ENCODE data around the gene IFITM10. TPM values are rescaled to one million over a fixed set of nuclear protein-coding genes. Genes with fewer than 3 reads are reported as not detected.

The IFITM10 gene
- total RNA-seq, 4 donors from 2014 or later = 0.88 to 6.3 (median 2.4) TPM

GRCh38 chr11:1741741-1742140 lies 8.7 kb downstream of the IFITM10 start:
- Histone ChIP-seq H3K4me1 (peaks cover 0 to 13% (median 0%) of the 10 kb centered on the region in 3 donors), H3K9me3 (peaks cover 0 to 6% (median 6%) of the 10 kb centered on the region in 3 donors), H3K36me3 (no peaks in the 10 kb centered on the region), H3K27me3 (peaks cover 0 to 56% (median 0%) of the 10 kb centered on the region in 4 donors), H3K4me3 (no peak overlapping the region), H3K27ac (no peak overlapping the region)
- WGBS, 2 donors = 78 to 86% methylated on average over 1 to 4 of the region's 4 CpGs
- no peak for DNase-seq
- intact Hi-C loops (cut with DNase I) = no loop called here
- no peak for TF ChIP-seq POLR2A (IDR thresholded peaks at IDR 0.05)
- no peak for TF ChIP-seq CTCF (IDR thresholded peaks at IDR 0.05)

GRCh38 chr11:1740786-1741530 lies 9.4 kb downstream of the IFITM10 start:
- Histone ChIP-seq H3K27me3 (peaks cover 0 to 64% (median 0%) of the 10 kb centered on the region in 4 donors), H3K4me3 (no peak overlapping the region), H3K27ac (no peak overlapping the region), H3K9me3 (peaks cover 0 to 14% (median 13%) of the 10 kb centered on the region in 3 donors), H3K36me3 (no peaks in the 10 kb centered on the region), H3K4me1 (peaks cover 0 to 8% (median 0%) of the 10 kb centered on the region in 3 donors)
- 81 to 86% methylated on average over 6 to 7 of the region's 8 CpGs for WGBS, 2 donors
- TF ChIP-seq POLR2A (IDR thresholded peaks at IDR 0.05) (no peak), CTCF (IDR thresholded peaks at IDR 0.05) (no peak)
- no peak for DNase-seq
- intact Hi-C loops (cut with DNase I) = no loop called here

GRCh38 chr11:1739576-1739975 lies 10.8 kb downstream of the IFITM10 start:
- peaks cover 0 to 78% (median 0%) of the 10 kb centered on the region in 4 donors for H3K27me3 ChIP-seq
- no peak for DNase-seq
- TF ChIP-seq CTCF (IDR thresholded peaks at IDR 0.05) (no peak), POLR2A (IDR thresholded peaks at IDR 0.05) (no peak)

GRCh38 chr11:1738380-1738779 lies 12.0 kb downstream of the IFITM10 start:
- no peak overlapping the region for H3K4me3 ChIP-seq
- H3K36me3 ChIP-seq = no peaks in the 10 kb centered on the region
- H3K27me3 ChIP-seq = peaks cover 0 to 90% (median 2%) of the 10 kb centered on the region in 4 donors
- peaks cover 0 to 16% (median 14%) of the 10 kb centered on the region in 3 donors for H3K9me3 ChIP-seq
- no peak for DNase-seq
- intact Hi-C loops (cut with DNase I) = no loop called here
- TF ChIP-seq POLR2A (IDR thresholded peaks at IDR 0.05) (no peak), CTCF (IDR thresholded peaks at IDR 0.05) (no peak)
- WGBS, 2 donors = 83 to 89% methylated on average over 10 of the region's 10 CpGs
- H3K27ac ChIP-seq = no peak overlapping the region
- no peaks in the 10 kb centered on the region for H3K4me1 ChIP-seq

More at GRCh38 chr11:1739576-1739975, 10.8 kb downstream of the IFITM10 start:
- H3K4me3 ChIP-seq = no peak overlapping the region
- intact Hi-C loops (cut with DNase I) = no loop called here
- no peak overlapping the region for H3K27ac ChIP-seq
- H3K36me3 ChIP-seq = no peaks in the 10 kb centered on the region
- H3K4me1 ChIP-seq = peaks cover 0 to 4% (median 0%) of the 10 kb centered on the region in 3 donors
- peaks cover 0 to 16% (median 14%) of the 10 kb centered on the region in 3 donors for H3K9me3 ChIP-seq
- 61 to 65% methylated on average over 8 of the region's 8 CpGs for WGBS, 2 donors

GRCh38 chr11:1737080-1737757 lies 13.2 kb downstream of the IFITM10 start:
- 75 to 82% methylated on average over 4 to 6 of the region's 6 CpGs for WGBS, 2 donors
- peaks cover 0 to 97% (median 2%) of the 10 kb centered on the region in 4 donors for H3K27me3 ChIP-seq
- H3K4me1 ChIP-seq = peaks cover 0 to 7% (median 0%) of the 10 kb centered on the region in 3 donors
- peaks cover 0 to 16% (median 14%) of the 10 kb centered on the region in 3 donors for H3K9me3 ChIP-seq
- no peak for DNase-seq
- no peaks in the 10 kb centered on the region for H3K36me3 ChIP-seq
- TF ChIP-seq POLR2A (IDR thresholded peaks at IDR 0.05) = no peak
- no peak for TF ChIP-seq CTCF (IDR thresholded peaks at IDR 0.05)
- intact Hi-C loops (cut with DNase I) = no loop called here
- H3K4me3 ChIP-seq = no peak overlapping the region
- H3K27ac ChIP-seq = no peak overlapping the region
